GM18858 (cell line): Measurements from ENCODE around the gene BCCIP.

ENCODE experiments used
- ATAC-seq: cut with Tn5 transposase; IDR thresholded peaks from one replicate; pipeline ENCODE4 v1.9.1; 2021; ENCODE audit not compliant: unreplicated experiment

The BCCIP gene

GRCh38 chr10:125883211-125883610 is 59.9 kb downstream of the BCCIP start:
- no peak for ATAC-seq
